Skin of body (tissue), 2 donors: Measurements from ENCODE around the gene ZMAT5. TPM values are rescaled to one million over a fixed set of nuclear protein-coding genes. Genes with fewer than 3 reads are reported as not detected.

Experiments used
- DNase-seq: peaks from one replicate; lab custom pipeline; 2025; lab: John Stamatoyannopoulos, UW
- total RNA-seq: library from RNA; depleted of rRNA; stranded (reverse); fragments of >200 nt; gene quantifications from one replicate; pipeline ENCODE4 v1.2.3, GENCODE V29; 2014

The ZMAT5 gene
- total RNA-seq, 1 donor from 2014 or later, result 10.0 TPM

GRCh38 chr22:29710922-29711593 lies 55.7 kb downstream of the ZMAT5 start:
- no peak for DNase-seq

- no peak for DNase-seq
Observed at GRCh38 chr22:29710193-29710592, 56.6 kb downstream of the ZMAT5 start.

GRCh38 chr22:29707471-29707870 lies 59.3 kb downstream of the ZMAT5 start:
- no peak for DNase-seq

GRCh38 chr22:29707010-29707409 lies 59.8 kb downstream of the ZMAT5 start:
- no peak for DNase-seq

GRCh38 chr22:29706486-29706885 lies 60.3 kb downstream of the ZMAT5 start:
- no peak for DNase-seq

- DNase-seq, result no peak
Observed at GRCh38 chr22:29705651-29706050, 61.2 kb downstream of the ZMAT5 start.

- DNase-seq, result peak; percentile 47
Observed at GRCh38 chr22:29704528-29705285, 62.1 kb downstream of the ZMAT5 start.

GRCh38 chr22:29703569-29704195 lies 63.1 kb downstream of the ZMAT5 start:
- DNase-seq, result no peak

GRCh38 chr22:29702931-29703501 lies 63.8 kb downstream of the ZMAT5 start:
- DNase-seq, result no peak

GRCh38 chr22:29702000-29702930 lies 64.5 kb downstream of the ZMAT5 start:
- DNase-seq, result no peak

- no peak for DNase-seq
Observed at GRCh38 chr22:29701155-29701999, 65.4 kb downstream of the ZMAT5 start.

- no peak for DNase-seq
Observed at GRCh38 chr22:29700900-29701154, 66.0 kb downstream of the ZMAT5 start.

- no peak for DNase-seq
Observed at GRCh38 chr22:29700206-29700899, 66.5 kb downstream of the ZMAT5 start.

- DNase-seq, result no peak
Observed at GRCh38 chr22:29697853-29698598, 68.8 kb downstream of the ZMAT5 start.

- DNase-seq, result no peak
Observed at GRCh38 chr22:29695129-29695926, 71.5 kb downstream of the ZMAT5 start.

GRCh38 chr22:29693671-29694070 lies 73.1 kb downstream of the ZMAT5 start:
- no peak for DNase-seq

- no peak for DNase-seq
Observed at GRCh38 chr22:29693161-29693560, 73.6 kb downstream of the ZMAT5 start.

- DNase-seq, result no peak
Observed at GRCh38 chr22:29692327-29692640, 74.5 kb downstream of the ZMAT5 start.
